H1 (cell line): ENCODE results near the gene FCN2. TPM values are rescaled to one million over a fixed set of nuclear protein-coding genes. Genes with fewer than 3 reads are reported as not detected.

ENCODE experiments used
- ATF3 ChIP-seq: IDR thresholded peaks from 2 replicates; pipeline ENCODE4 v1.6.1; 2011; ENCODE audit warnings: low read depth, mild to moderate bottlenecking, low read length; ENCODE audit not compliant: insufficient read depth
- JUN ChIP-seq: IDR thresholded peaks from 2 replicates; pipeline ENCODE4 v1.6.1; 2011; ENCODE audit warnings: low read depth, mild to moderate bottlenecking, improper control_type of control experiment, low read length
- JUND ChIP-seq: IDR thresholded peaks from 2 replicates; pipeline ENCODE4 v1.6.1; 2011; ENCODE audit warnings: mild to moderate bottlenecking, improper control_type of control experiment, low read length
- POLR2A ChIP-seq, 2 experiments: IDR thresholded peaks; 1 replicate in 1 of 2; 2 replicates in 1 of 2; pipeline ENCODE4 v1.6.1; 2011; ENCODE audit warnings: low read depth in 2 of 2, low read length in 2 of 2, mild to moderate bottlenecking in 2 of 2; ENCODE audit errors: control extremely low read depth in 1 of 2
- POU5F1 ChIP-seq: IDR thresholded peaks from 2 replicates; pipeline ENCODE4 v1.6.1; 2011; ENCODE audit warnings: low read depth, mild to moderate bottlenecking, low read length, moderate library complexity
- RBBP5 ChIP-seq: IDR thresholded peaks from 2 replicates; pipeline ENCODE4 v1.7.1; 2012; ENCODE audit warnings: low read depth, mild to moderate bottlenecking, inconsistent platforms, low read length, moderate library complexity, borderline replicate concordance
- SIN3A ChIP-seq, 2 experiments: IDR thresholded peaks in 1 of 2; conservative IDR thresholded peaks in 1 of 2; 2 replicates each; pipeline ENCODE4 v1.6.1; 2011 to 2012; ENCODE audit warnings: low read length in 2 of 2, improper control_type of control experiment in 1 of 2, low read depth in 1 of 2, mild to moderate bottlenecking in 1 of 2
- TBP ChIP-seq: IDR thresholded peaks from 2 replicates; pipeline ENCODE4 v1.6.1; 2011; ENCODE audit warnings: low read depth, low read length, improper control_type of control experiment
- USF2 ChIP-seq: IDR thresholded peaks from 2 replicates; pipeline ENCODE4 v1.6.1; 2011; ENCODE audit warnings: low read length, improper control_type of control experiment
- polyA plus RNA-seq, 7 experiments: library from polyadenylated mRNA; depleted of rRNA in 3 of 7; stranded (reverse) in 5 of 7; unstranded in 2 of 7; fragments of >200 nt in 5 of 7; fragments of 200-250 nt in 2 of 7; gene quantifications; 1 replicate in 5 of 7; 2 replicates in 1 of 7; 4 replicates in 1 of 7; pipeline versions ENCODE4 v1.2.1 to v1.2.3, GENCODE V29; 2011 to 2013; ENCODE audit warnings: missing spikeins in 2 of 7, mixed read lengths in 2 of 7
- total RNA-seq: library from RNA; stranded (reverse); fragmentation: NEBNext Ultra II Directional; extraction: Animal tissue kit (Norgen Biotek cat#: 25700); gene quantifications from 2 replicates; pipeline ENCODE4 v1.2.1, GENCODE V29; 2021

FCN2 gene
- total and polyA plus RNA-seq, 2 of the 8 experiments (the other 6 are each of a cell fraction or from before 2014, with no cell fraction given): not detected

- TF ChIP-seq JUN: no peak
- TF ChIP-seq POLR2A (IDR thresholded peaks at IDR 0.05; ENCODE audit: control extremely low read depth in 1 of 2, low read depth in 2 of 2, low read length in 2 of 2): no peak
- TF ChIP-seq USF2: no peak
- no peak for TF ChIP-seq TBP
- TF ChIP-seq POU5F1: no peak
- no peak for TF ChIP-seq JUND
- no peak for TF ChIP-seq SIN3A (conservative IDR thresholded peaks at IDR 0.05 in 1 of 2, IDR thresholded peaks at IDR 0.05 in 1 of 2; ENCODE audit: low read depth in 1 of 2, low read length in 2 of 2)
- no peak for TF ChIP-seq ATF3
- no peak for TF ChIP-seq RBBP5
Measured at GRCh38 chr9:134885679-134886412, 5.2 kb downstream of the FCN2 start (continued).
